ENCODE results near the gene RAB39B.

Gene RAB39B

DNA sequence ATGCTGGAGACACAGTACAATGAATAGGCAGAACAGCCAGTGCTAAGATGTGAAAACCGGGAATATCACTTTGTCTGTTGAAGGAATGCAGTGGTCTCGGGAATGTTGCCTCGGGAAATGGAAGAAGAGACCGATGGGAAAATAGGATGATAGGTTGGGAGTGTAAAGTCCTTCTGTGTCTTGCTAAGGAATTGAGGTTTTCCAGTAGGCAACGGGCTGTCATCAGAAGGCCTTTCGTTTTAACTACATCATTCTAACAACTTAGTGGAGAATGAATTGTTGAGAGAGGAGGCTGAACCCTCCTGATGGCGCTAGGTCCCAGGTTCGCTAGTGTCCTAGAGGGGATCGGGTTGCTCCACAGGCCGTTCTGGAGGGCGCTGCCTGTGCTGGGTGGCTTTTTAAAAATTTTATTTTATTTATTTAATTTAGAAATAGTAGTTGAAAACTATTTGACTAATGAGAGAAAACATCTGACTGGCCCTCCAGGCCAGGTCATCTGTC, 47.3 kb downstream of the RAB39B start:
- TF ChIP-seq CTCF (IDR thresholded peaks at IDR 0.05; ENCODE audit: control insufficient read depth, insufficient read depth, low read depth, low read length, missing control alignments): no peak
- H3K4me3 ChIP-seq (ENCODE audit: control insufficient read depth, low read depth, low read length): peak overlapping the region; percentile 92
- DNase-seq (ENCODE audit: low read depth): no peak

DNA sequence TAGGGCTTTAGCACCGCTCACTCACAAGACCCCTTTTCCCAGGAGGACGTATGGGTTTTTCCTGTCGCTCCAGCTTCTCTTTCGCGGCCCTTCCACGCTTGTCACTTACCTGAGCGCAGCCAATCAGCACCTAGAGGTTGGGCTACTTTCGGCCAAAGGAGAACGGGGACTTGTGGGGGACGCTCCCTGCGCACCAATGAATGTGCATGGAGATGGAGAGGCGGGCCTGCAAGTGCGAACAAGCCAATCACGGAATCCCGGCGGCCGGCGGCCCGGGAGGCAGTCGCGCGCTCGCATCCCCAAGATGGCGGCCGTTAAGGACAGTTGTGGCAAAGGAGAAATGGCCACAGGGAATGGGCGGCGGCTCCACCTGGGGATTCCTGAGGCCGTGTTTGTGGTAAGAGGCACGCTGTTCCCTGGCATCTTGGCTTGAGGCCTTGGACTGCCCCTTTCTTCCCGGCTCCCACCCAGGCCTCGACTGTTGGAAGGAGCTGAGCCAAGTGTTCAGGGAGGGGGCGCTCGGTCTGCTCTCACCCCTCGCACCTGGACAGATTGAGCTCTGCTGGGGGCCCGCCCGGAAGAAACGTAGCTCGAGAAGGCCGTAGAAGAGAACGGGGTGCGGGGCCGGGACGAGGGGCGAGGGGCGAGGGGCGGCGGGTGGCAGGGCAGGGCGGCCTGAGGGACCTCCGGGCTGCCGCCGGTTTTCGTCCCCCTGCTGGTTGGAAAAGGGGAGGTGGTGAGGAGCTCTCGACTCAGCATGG, 47.9 kb downstream of the RAB39B start, which contains the start of gene VBP1:
Gene VBP1 (plus strand): TSS at position 282 of the 761 bp plus-strand sequence. CDS start 23 bp downstream, at position 305.
- TF ChIP-seq CTCF (IDR thresholded peaks at IDR 0.05; ENCODE audit: control insufficient read depth, insufficient read depth, low read depth, low read length, missing control alignments): peak; percentile 53
- H3K4me3 ChIP-seq (ENCODE audit: control insufficient read depth, low read depth, low read length): peak within 1 kb of the TSS; percentile 92
- DNase-seq (ENCODE audit: low read depth): peak; percentile 86

GRCh38 chrX:155215443-155216178, 48.7 kb downstream of the RAB39B start:
- no peak for DNase-seq (ENCODE audit: low read depth)
- TF ChIP-seq CTCF (IDR thresholded peaks at IDR 0.05; ENCODE audit: control insufficient read depth, insufficient read depth, low read depth, low read length, missing control alignments): no peak
- peak overlapping the region; percentile 92 for H3K4me3 ChIP-seq (ENCODE audit: control insufficient read depth, low read depth, low read length)

DNA sequence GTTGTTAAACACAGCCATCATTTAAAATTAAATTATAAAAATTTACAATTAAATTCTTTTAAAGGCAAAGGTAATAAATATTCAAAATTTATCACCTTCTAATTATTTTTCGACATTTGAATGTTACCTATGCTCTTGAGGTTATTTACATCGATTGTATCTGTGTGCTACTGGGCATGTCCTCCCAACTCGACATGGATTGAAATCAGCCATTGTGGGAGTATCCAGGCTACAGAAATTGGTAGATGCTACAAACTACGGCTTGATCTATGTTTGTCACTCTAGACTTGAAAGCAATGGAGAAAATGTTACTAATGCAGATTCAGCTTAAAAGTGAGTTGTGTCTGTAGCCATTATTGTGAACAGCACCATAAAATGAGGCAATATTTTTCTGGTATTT, 50.6 kb downstream of the RAB39B start:
- DNase-seq (ENCODE audit: low read depth): no peak
- H3K4me3 ChIP-seq (ENCODE audit: control insufficient read depth, low read depth, low read length): no peak overlapping the region
- no peak for TF ChIP-seq CTCF (IDR thresholded peaks at IDR 0.05; ENCODE audit: control insufficient read depth, insufficient read depth, low read depth, low read length, missing control alignments)

- TF ChIP-seq CTCF (IDR thresholded peaks at IDR 0.05; ENCODE audit: control insufficient read depth, insufficient read depth, low read depth, low read length, missing control alignments): no peak
These were observed 53.1 kb downstream of the RAB39B start for GRCh38 chrX:155211208-155211607.

More at GRCh38 chrX:155211208-155211607, 53.1 kb downstream of the RAB39B start:
- no peak for DNase-seq (ENCODE audit: low read depth)
- no peak overlapping the region for H3K4me3 ChIP-seq (ENCODE audit: control insufficient read depth, low read depth, low read length)

All from AG09309 (cell line).